ENCODE results near the gene ZNF816. TPM values are rescaled to one million over a fixed set of nuclear protein-coding genes. Genes with fewer than 3 reads are reported as not detected.

Gene ZNF816
- total and polyA plus RNA-seq, 2 of the 8 experiments (the other 6 are each of a cell fraction or from before 2014, with no cell fraction given) = 2.7 to 13.2 TPM

- TF ChIP-seq, protein P1, sequence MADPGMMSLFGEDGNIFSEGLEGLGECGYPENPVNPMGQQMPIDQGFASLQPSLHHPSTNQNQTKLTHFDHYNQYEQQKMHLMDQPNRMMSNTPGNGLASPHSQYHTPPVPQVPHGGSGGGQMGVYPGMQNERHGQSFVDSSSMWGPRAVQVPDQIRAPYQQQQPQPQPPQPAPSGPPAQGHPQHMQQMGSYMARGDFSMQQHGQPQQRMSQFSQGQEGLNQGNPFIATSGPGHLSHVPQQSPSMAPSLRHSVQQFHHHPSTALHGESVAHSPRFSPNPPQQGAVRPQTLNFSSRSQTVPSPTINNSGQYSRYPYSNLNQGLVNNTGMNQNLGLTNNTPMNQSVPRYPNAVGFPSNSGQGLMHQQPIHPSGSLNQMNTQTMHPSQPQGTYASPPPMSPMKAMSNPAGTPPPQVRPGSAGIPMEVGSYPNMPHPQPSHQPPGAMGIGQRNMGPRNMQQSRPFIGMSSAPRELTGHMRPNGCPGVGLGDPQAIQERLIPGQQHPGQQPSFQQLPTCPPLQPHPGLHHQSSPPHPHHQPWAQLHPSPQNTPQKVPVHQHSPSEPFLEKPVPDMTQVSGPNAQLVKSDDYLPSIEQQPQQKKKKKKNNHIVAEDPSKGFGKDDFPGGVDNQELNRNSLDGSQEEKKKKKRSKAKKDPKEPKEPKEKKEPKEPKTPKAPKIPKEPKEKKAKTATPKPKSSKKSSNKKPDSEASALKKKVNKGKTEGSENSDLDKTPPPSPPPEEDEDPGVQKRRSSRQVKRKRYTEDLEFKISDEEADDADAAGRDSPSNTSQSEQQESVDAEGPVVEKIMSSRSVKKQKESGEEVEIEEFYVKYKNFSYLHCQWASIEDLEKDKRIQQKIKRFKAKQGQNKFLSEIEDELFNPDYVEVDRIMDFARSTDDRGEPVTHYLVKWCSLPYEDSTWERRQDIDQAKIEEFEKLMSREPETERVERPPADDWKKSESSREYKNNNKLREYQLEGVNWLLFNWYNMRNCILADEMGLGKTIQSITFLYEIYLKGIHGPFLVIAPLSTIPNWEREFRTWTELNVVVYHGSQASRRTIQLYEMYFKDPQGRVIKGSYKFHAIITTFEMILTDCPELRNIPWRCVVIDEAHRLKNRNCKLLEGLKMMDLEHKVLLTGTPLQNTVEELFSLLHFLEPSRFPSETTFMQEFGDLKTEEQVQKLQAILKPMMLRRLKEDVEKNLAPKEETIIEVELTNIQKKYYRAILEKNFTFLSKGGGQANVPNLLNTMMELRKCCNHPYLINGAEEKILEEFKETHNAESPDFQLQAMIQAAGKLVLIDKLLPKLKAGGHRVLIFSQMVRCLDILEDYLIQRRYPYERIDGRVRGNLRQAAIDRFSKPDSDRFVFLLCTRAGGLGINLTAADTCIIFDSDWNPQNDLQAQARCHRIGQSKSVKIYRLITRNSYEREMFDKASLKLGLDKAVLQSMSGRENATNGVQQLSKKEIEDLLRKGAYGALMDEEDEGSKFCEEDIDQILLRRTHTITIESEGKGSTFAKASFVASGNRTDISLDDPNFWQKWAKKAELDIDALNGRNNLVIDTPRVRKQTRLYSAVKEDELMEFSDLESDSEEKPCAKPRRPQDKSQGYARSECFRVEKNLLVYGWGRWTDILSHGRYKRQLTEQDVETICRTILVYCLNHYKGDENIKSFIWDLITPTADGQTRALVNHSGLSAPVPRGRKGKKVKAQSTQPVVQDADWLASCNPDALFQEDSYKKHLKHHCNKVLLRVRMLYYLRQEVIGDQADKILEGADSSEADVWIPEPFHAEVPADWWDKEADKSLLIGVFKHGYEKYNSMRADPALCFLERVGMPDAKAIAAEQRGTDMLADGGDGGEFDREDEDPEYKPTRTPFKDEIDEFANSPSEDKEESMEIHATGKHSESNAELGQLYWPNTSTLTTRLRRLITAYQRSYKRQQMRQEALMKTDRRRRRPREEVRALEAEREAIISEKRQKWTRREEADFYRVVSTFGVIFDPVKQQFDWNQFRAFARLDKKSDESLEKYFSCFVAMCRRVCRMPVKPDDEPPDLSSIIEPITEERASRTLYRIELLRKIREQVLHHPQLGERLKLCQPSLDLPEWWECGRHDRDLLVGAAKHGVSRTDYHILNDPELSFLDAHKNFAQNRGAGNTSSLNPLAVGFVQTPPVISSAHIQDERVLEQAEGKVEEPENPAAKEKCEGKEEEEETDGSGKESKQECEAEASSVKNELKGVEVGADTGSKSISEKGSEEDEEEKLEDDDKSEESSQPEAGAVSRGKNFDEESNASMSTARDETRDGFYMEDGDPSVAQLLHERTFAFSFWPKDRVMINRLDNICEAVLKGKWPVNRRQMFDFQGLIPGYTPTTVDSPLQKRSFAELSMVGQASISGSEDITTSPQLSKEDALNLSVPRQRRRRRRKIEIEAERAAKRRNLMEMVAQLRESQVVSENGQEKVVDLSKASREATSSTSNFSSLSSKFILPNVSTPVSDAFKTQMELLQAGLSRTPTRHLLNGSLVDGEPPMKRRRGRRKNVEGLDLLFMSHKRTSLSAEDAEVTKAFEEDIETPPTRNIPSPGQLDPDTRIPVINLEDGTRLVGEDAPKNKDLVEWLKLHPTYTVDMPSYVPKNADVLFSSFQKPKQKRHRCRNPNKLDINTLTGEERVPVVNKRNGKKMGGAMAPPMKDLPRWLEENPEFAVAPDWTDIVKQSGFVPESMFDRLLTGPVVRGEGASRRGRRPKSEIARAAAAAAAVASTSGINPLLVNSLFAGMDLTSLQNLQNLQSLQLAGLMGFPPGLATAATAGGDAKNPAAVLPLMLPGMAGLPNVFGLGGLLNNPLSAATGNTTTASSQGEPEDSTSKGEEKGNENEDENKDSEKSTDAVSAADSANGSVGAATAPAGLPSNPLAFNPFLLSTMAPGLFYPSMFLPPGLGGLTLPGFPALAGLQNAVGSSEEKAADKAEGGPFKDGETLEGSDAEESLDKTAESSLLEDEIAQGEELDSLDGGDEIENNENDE (IDR thresholded peaks at IDR 0.05; ENCODE audit: insufficient replicate concordance, low read length) = no peak
- TF ChIP-seq EZH2 (IDR thresholded peaks at IDR 0.05; ENCODE audit: low read depth, low read length, severe bottlenecking) = no peak
- TF ChIP-seq SIX5 (IDR thresholded peaks at IDR 0.05; ENCODE audit: low read depth, low read length) = no peak
- TF ChIP-seq SUZ12 (IDR thresholded peaks at IDR 0.05; ENCODE audit: low read length) = no peak
- no peak for TF ChIP-seq SAP30 (IDR thresholded peaks at IDR 0.05; ENCODE audit: insufficient read depth, insufficient replicate concordance, low read length)
- TF ChIP-seq MAX (IDR thresholded peaks at IDR 0.05) = no peak
- TF ChIP-seq, protein P2, sequence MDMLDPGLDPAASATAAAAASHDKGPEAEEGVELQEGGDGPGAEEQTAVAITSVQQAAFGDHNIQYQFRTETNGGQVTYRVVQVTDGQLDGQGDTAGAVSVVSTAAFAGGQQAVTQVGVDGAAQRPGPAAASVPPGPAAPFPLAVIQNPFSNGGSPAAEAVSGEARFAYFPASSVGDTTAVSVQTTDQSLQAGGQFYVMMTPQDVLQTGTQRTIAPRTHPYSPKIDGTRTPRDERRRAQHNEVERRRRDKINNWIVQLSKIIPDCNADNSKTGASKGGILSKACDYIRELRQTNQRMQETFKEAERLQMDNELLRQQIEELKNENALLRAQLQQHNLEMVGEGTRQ (IDR thresholded peaks at IDR 0.05; ENCODE audit: low read length) = no peak
Observed at GRCh38 chr19:52922841-52923777, 39.6 kb downstream of the ZNF816 start, which contains the start of gene ZNF888 (continued).

Data from H1 (cell line).